T-cell (primary cell): ENCODE data around the gene HES4. TPM values are rescaled to one million over a fixed set of nuclear protein-coding genes. Genes with fewer than 3 reads are reported as not detected.

Experiments
- ATAC-seq, 4 experiments: fragments of 200-7000 bp in 3 of 4; fragments of 150-1000 bp in 1 of 4; cut with Tn5 transposase; replicated peaks in 1 of 4; 1 replicate in 3 of 4; 2 replicates in 1 of 4; pipeline ENCODE4 v1.10.0; 2021; ENCODE audit warnings: moderate library complexity in 3 of 4, mild to moderate bottlenecking in 2 of 4, moderate number of reproducible peaks in 1 of 4
- CTCF ChIA-PET, 2 donors: fragments of 300-600 bp; sonication (Branson Sonifier 250); formaldehyde crosslinking; loops; one replicate each; lab custom pipeline; 2022; ENCODE audit warnings: antibody characterized with exemption in 2 of 2; lab: Charles Lee
- POLR2A ChIA-PET, 2 donors: fragments of 300-600 bp; sonication (Branson Sonifier 250); formaldehyde crosslinking; loops; one replicate each; lab custom pipeline; 2022; ENCODE audit warnings: antibody characterized with exemption in 2 of 2; lab: Charles Lee
- DNase-seq, 35 experiments: peaks; one replicate each; pipeline versions ENCODE4 v3.0.0 to v3.0.0-alpha.2; 2013 to 2023
- H3K27ac ChIP-seq: one replicate; pipeline ENCODE4 v1.5.1; 2013; ENCODE audit warnings: low read length
- H3K27me3 ChIP-seq, 2 experiments: replicated peaks in 1 of 2; 1 replicate in 1 of 2; 2 replicates in 1 of 2; pipeline versions ENCODE4 v1.6.1 to v1.7.0; 2013; ENCODE audit warnings: low read length in 1 of 2, mixed read lengths in 1 of 2; ENCODE audit not compliant: control insufficient read depth in 2 of 2, insufficient read depth in 2 of 2; ENCODE audit errors: extremely low read depth in 1 of 2
- H3K36me3 ChIP-seq, 2 donors: 1 replicate in 1 of 2; 2 replicates in 1 of 2; pipeline versions ENCODE4 v1.6.1 to v1.7.0; 2013; ENCODE audit warnings: low read length in 1 of 2; ENCODE audit not compliant: control insufficient read depth in 2 of 2, insufficient read depth in 1 of 2; ENCODE audit errors: extremely low read depth in 1 of 2
- H3K4me1 ChIP-seq, 2 experiments: 1 replicate in 1 of 2; 2 replicates in 1 of 2; pipeline versions ENCODE4 v1.6.1 to v1.7.0; 2013; ENCODE audit warnings: low read length in 2 of 2, mixed read lengths in 1 of 2; ENCODE audit not compliant: insufficient read depth in 2 of 2, control insufficient read depth in 1 of 2; ENCODE audit errors: extremely low read depth in 1 of 2
- H3K4me3 ChIP-seq, 2 donors: 1 replicate in 1 of 2; 2 replicates in 1 of 2; pipeline versions ENCODE4 v1.5.1 to v1.7.0; 2013; ENCODE audit warnings: mild to moderate bottlenecking in 2 of 2, low read length in 1 of 2, moderate library complexity in 1 of 2; ENCODE audit not compliant: control insufficient read depth in 1 of 2; ENCODE audit errors: extremely low read depth in 1 of 2
- H3K9me3 ChIP-seq: 2 replicates; pipeline ENCODE4 v1.7.0; 2013
- H3K27ac Mint-ChIP-seq, 2 donors: one replicate each; pipeline ENCODE4 v1.8.0; 2020 to 2021; ENCODE audit warnings: mild to moderate bottlenecking in 2 of 2, mixed read lengths in 2 of 2
- H3K27me3 Mint-ChIP-seq, 2 donors: one replicate each; pipeline ENCODE4 v1.8.0; 2021 to 2022; ENCODE audit warnings: mixed read lengths in 2 of 2
- H3K36me3 Mint-ChIP-seq: one replicate; pipeline ENCODE4 v1.8.0; 2021; ENCODE audit warnings: mixed read lengths
- H3K4me1 Mint-ChIP-seq, 3 donors: one replicate each; pipeline ENCODE4 v1.8.0; 2020 to 2022; ENCODE audit warnings: mixed read lengths in 3 of 3, mild to moderate bottlenecking in 1 of 3
- H3K4me3 Mint-ChIP-seq, 3 donors: one replicate each; pipeline ENCODE4 v1.8.0; 2020 to 2022; ENCODE audit warnings: mild to moderate bottlenecking in 3 of 3, mixed read lengths in 3 of 3, moderate library complexity in 3 of 3
- H3K9me3 Mint-ChIP-seq, 3 donors: one replicate each; pipeline ENCODE4 v1.8.0; 2020 to 2022; ENCODE audit warnings: mixed read lengths in 3 of 3
- WGBS: methylation state at CpG from one replicate; pipeline ENCODE4 v1.1.5; 2013; ENCODE audit warnings: missing lambda C conversion rate; ENCODE audit not compliant: insufficient coverage; 5-methylcytosine and 5-hydroxymethylcytosine counted together
- total RNA-seq, 35 experiments: library from RNA in 6 of 35; stranded (reverse) in 6 of 35; fragments of 120-200 nt in 1 of 35; gene quantifications; one replicate each; pipeline versions ENCODE4 v1.2.1 to v1.2.4 and lab custom pipeline; 2013 to 2026

Gene HES4
- total RNA-seq, 5 donors from 2014 or later (not counting 1 experiment from before 2014, with no cell fraction given): 1.5 to 11.9 (median 2.6) TPM

DNA sequence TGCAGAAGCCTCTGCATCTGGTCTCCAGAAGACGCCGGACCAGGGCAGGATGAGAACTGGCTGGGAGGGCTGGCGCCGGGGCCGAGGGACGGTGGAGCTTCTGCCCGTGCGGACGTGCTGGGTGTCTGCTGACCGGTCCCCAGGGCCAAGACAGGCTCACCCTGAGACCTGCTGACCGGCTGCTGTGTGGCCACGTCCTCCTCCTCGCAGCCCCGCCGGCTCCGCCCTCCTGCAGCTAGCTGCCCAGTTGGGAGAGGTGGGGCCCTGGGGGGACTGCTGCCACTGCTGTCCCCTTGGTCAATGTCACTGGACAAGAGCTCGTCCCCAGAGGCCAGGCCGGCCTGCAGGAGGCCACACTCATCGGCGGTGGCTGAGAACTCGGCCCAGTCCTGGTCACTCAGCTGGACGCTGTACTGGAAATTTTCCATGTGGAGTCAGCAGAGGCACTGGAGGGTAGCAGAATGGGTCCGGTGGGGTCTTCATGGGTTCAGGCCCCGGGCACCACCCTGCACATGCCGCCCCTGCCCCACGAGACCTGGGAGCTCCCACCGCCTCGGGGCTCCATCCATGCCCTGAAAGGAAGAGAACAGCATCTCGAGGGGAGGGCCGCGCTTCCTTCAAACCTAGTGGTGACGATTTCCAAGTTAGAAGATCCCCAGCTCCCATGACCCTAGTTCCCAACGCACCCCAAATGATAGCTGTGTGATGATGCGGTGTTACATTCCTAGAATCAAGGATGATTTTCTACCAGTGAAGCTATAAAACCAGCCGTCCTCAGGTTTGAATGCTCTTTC is 19.1 kb downstream of the HES4 start:
- Mint-ChIP-seq H3K27ac (no peak overlapping the region), H3K9me3 (no peaks in the 10 kb centered on the region), H3K36me3 (no peaks in the 10 kb centered on the region), H3K4me1 (peaks cover 3 to 4% (median 4%) of the 10 kb centered on the region in 3 donors), H3K4me3 (no peak overlapping the region), H3K27me3 (peaks cover 10 to 27% of the 10 kb centered on the region in 2 donors)
- 81% methylated on average over 29 of the region's 35 CpGs for WGBS
- ChIA-PET POLR2A (no interaction called here), CTCF (interaction anchor here in 1 of 2 donors (1.4 kb wide), 1 partner anchor 21 kb away, joined by 4 read pairs; no protein-coding TSS in a partner anchor)
- H3K4me1 ChIP-seq: peaks cover 2 to 12% of the 10 kb centered on the region in 2 experiments
- H3K4me3 ChIP-seq: no peak overlapping the region
- DNase-seq: peak in 1 of 35 experiments; percentile 4
- no peak for ATAC-seq
- no peaks in the 10 kb centered on the region for H3K36me3 ChIP-seq
- H3K27ac ChIP-seq: no peak overlapping the region
- H3K27me3 ChIP-seq: peaks cover 2 to 65% of the 10 kb centered on the region in 2 experiments
- no peaks in the 10 kb centered on the region for H3K9me3 ChIP-seq

DNA sequence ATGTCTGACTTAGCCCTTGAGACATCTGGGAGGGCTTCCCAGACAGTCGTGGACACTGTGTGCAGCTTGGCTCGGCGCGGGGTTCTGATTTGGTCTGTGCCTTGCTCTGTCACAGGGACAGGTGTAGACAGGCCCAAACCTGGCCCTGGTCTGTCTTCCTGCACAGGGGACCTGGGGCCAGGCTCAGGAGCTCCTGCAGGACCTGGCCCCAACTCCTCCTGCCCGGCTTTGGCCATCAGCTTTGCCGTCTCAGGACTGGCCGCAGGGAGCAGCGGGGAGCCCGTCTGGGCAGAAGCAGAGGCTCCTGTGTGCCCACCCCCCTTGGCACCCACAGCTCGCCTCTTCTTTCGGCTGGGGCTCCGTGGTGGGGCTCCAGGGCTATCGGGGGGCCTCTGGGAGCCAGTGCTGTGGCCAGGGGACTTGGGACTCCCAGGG is 19.7 kb downstream of the HES4 start:
- no peak for ATAC-seq
- WGBS: 76% methylated on average over 13 of the region's 13 CpGs
- H3K4me1 ChIP-seq: peaks cover 2 to 16% of the 10 kb centered on the region in 2 experiments
- DNase-seq: no peak
- ChIA-PET POLR2A (no interaction called here), CTCF (interaction anchor here in 1 of 2 donors (1.4 kb wide), 1 partner anchor 22 kb away, joined by 4 read pairs; no protein-coding TSS in a partner anchor)
- peaks cover 13 to 26% of the 10 kb centered on the region in 2 donors for H3K27me3 Mint-ChIP-seq
- H3K27me3 ChIP-seq: peaks cover under 1 to 70% of the 10 kb centered on the region in 2 experiments
- H3K36me3 ChIP-seq: no peaks in the 10 kb centered on the region
- no peak overlapping the region for H3K4me3 ChIP-seq
- peaks cover 5 to 8% (median 6%) of the 10 kb centered on the region in 3 donors for H3K4me1 Mint-ChIP-seq
- no peaks in the 10 kb centered on the region for H3K36me3 Mint-ChIP-seq
- no peak overlapping the region for H3K27ac ChIP-seq
- no peaks in the 10 kb centered on the region for H3K9me3 Mint-ChIP-seq
- H3K27ac Mint-ChIP-seq: no peak overlapping the region
- H3K4me3 Mint-ChIP-seq: no peak overlapping the region
- H3K9me3 ChIP-seq: no peaks in the 10 kb centered on the region

DNA sequence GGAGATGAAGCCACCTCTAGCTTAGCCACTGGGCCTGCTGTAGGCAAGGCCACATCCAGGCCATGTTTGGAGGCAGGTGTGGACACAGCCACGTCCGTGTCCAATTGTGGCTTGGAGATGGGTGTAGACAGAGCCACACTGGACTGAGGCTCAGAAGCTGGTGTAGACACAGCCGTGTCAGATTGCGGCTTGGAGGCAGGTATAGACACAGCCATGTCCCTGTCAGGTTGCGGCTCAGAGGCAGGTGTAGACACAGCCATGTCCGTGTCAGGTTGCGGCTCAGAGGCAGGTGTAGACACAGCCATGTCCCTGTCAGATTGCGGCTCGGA is 20.2 kb downstream of the HES4 start:
- H3K9me3 ChIP-seq: no peaks in the 10 kb centered on the region
- no peaks in the 10 kb centered on the region for H3K36me3 ChIP-seq
- no peak overlapping the region for H3K27ac Mint-ChIP-seq
- CTCF ChIA-PET: no interaction called here
- no peak overlapping the region for H3K4me3 Mint-ChIP-seq
- DNase-seq: no peak
- H3K27me3 Mint-ChIP-seq: peaks cover 13 to 27% of the 10 kb centered on the region in 2 donors
- no peaks in the 10 kb centered on the region for H3K9me3 Mint-ChIP-seq
- peaks cover 5 to 8% (median 6%) of the 10 kb centered on the region in 3 donors for H3K4me1 Mint-ChIP-seq
- no peak for ATAC-seq
- H3K27me3 ChIP-seq: peaks cover 0 to 70% of the 10 kb centered on the region in 2 experiments
- H3K4me3 ChIP-seq: no peak overlapping the region
- H3K36me3 Mint-ChIP-seq: no peaks in the 10 kb centered on the region
- no peak overlapping the region for H3K27ac ChIP-seq
- peaks cover 2 to 16% of the 10 kb centered on the region in 2 experiments for H3K4me1 ChIP-seq
- POLR2A ChIA-PET: no interaction called here
- 95% methylated on average over 9 of the region's 9 CpGs for WGBS

GRCh38 chr1:978835-979743 is 20.8 kb downstream of the HES4 start:
- Mint-ChIP-seq H3K4me1 (peaks cover 5 to 8% (median 6%) of the 10 kb centered on the region in 3 donors), H3K9me3 (no peaks in the 10 kb centered on the region), H3K27ac (no peak overlapping the region), H3K36me3 (no peaks in the 10 kb centered on the region), H3K4me3 (no peak overlapping the region), H3K27me3 (peaks cover 13 to 28% of the 10 kb centered on the region in 2 donors)
- Histone ChIP-seq H3K36me3 (no peaks in the 10 kb centered on the region), H3K27ac (no peak overlapping the region), H3K4me1 (peaks cover 2 to 14% of the 10 kb centered on the region in 2 experiments), H3K9me3 (no peaks in the 10 kb centered on the region), H3K4me3 (no peak overlapping the region), H3K27me3 (peaks cover 0 to 70% of the 10 kb centered on the region in 2 experiments)
- DNase-seq (no peak), ATAC-seq (no peak)
- ChIA-PET CTCF (no interaction called here), POLR2A (no interaction called here)
- 92% methylated on average over 49 of the region's 60 CpGs for WGBS

DNA sequence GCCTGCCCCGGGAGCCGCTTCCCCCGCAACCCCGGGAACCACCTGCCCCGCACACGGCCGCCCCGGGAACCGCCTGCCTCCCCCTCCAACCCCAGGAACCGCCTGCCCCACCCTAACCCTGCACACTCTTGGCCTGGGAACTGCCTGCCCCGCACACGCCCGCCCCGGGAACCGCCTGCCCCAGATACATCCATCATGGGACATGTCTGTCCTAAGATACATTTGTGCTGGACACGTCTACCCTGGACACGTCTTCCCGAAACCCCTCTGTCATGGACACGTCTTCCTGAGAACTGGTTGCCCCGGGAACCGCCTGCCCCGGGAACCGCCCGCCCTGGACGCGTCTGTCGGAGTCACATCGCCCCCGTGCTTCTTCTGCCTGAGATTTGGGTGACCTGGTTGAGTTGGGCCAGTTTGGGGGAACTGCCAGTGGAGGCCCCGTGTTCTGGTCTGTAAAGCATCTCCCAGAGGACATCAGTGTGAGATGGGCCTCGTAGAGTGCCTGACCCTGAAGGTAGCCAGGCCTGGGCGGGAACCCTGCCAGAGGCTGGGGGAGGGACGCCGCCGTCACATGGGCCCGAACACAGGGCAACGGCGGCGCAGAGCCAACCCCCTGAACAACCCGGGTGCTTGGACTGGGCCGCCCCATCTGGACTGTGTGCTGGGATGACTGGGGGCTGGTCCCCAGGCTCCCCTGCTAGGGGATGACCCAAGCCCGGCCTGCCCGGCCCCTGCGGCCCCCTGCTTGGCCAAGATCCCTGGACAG is 21.6 kb downstream of the HES4 start:
- CTCF ChIA-PET: no interaction called here

More for the DNA sequence above, 21.6 kb downstream of the HES4 start:
- peak overlapping the region in 2 of 3 donors; percentile 6 to 52 for H3K4me3 Mint-ChIP-seq
- peaks cover 0 to 72% of the 10 kb centered on the region in 2 experiments for H3K27me3 ChIP-seq
- H3K4me1 Mint-ChIP-seq: peaks cover 5 to 8% (median 6%) of the 10 kb centered on the region in 3 donors
- WGBS: 90% methylated on average over 35 of the region's 44 CpGs
- POLR2A ChIA-PET: no interaction called here
- peak overlapping the region in 1 of 2 donors; percentile 16 for H3K27ac Mint-ChIP-seq
- ATAC-seq: no peak
- H3K4me3 ChIP-seq: no peak overlapping the region
- H3K27ac ChIP-seq: no peak overlapping the region
- H3K4me1 ChIP-seq: peaks cover 2 to 10% of the 10 kb centered on the region in 2 experiments
- no peaks in the 10 kb centered on the region for H3K9me3 ChIP-seq
- H3K9me3 Mint-ChIP-seq: no peaks in the 10 kb centered on the region
- peaks cover 11 to 25% of the 10 kb centered on the region in 2 donors for H3K27me3 Mint-ChIP-seq
- no peak for DNase-seq
- no peaks in the 10 kb centered on the region for H3K36me3 ChIP-seq
- no peaks in the 10 kb centered on the region for H3K36me3 Mint-ChIP-seq
